ENCODE measurements around the gene TBC1D25. TPM values are rescaled to one million over a fixed set of nuclear protein-coding genes. Genes with fewer than 3 reads are reported as not detected.

TBC1D25 gene
- total RNA-seq, 3 donors from 2014 or later: 11.3 to 13.0 (median 12.5) TPM

DNA sequence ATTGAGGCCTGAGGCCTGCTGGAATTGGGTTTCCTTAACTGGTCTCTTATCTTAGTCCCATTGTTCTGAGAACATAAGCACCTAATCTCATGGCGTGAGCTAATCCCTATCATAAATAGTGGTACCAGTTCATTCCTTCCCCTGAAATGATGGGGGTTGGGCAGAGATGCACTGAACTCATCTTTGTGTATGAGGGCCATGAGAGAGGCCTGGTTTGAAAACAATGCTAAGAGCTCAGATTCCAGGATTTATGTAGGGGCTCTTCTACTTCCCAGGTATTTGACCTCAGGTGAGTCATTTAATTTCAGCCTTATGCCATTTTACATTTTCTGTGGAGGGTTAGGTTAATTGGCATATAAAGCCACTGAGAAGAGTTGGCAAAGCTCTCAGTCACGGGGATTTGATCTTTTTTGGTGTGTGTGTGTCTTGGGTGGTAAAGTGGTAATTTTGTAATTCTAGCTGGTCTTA lies 39.2 kb downstream of the TBC1D25 start:
- Histone ChIP-seq H3K36me3 (no peaks in the 10 kb centered on the region), H3K4me1 (no peaks in the 10 kb centered on the region), H3K9me3 (no peaks in the 10 kb centered on the region), H3K27me3 (no peaks in the 10 kb centered on the region), H3K27ac (no peak overlapping the region), H3K4me3 (no peak overlapping the region)
- intact Hi-C loops (cut with DNase I; ENCODE audit: low total_unique reads): no loop called here
- TF ChIP-seq, protein P1, sequence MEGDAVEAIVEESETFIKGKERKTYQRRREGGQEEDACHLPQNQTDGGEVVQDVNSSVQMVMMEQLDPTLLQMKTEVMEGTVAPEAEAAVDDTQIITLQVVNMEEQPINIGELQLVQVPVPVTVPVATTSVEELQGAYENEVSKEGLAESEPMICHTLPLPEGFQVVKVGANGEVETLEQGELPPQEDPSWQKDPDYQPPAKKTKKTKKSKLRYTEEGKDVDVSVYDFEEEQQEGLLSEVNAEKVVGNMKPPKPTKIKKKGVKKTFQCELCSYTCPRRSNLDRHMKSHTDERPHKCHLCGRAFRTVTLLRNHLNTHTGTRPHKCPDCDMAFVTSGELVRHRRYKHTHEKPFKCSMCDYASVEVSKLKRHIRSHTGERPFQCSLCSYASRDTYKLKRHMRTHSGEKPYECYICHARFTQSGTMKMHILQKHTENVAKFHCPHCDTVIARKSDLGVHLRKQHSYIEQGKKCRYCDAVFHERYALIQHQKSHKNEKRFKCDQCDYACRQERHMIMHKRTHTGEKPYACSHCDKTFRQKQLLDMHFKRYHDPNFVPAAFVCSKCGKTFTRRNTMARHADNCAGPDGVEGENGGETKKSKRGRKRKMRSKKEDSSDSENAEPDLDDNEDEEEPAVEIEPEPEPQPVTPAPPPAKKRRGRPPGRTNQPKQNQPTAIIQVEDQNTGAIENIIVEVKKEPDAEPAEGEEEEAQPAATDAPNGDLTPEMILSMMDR (IDR thresholded peaks at IDR 0.05): no peak
- TF ChIP-seq POLR2AphosphoS5 (IDR thresholded peaks at IDR 0.05) (no peak), POLR2A (IDR thresholded peaks at IDR 0.05) (no peak)
- DNase-seq (ENCODE audit: low spot score in 2 of 2): no peak

- TF ChIP-seq, protein P1 (IDR thresholded peaks at IDR 0.05): no peak
- Histone ChIP-seq H3K36me3 (no peaks in the 10 kb centered on the region), H3K9me3 (no peaks in the 10 kb centered on the region), H3K4me3 (no peak overlapping the region), H3K27ac (no peak overlapping the region), H3K27me3 (no peaks in the 10 kb centered on the region), H3K4me1 (no peaks in the 10 kb centered on the region)
- DNase-seq (ENCODE audit: low spot score in 2 of 2): no peak
- intact Hi-C loops (cut with DNase I; ENCODE audit: low total_unique reads): no loop called here
These were observed 39.7 kb downstream of the TBC1D25 start for GRCh38 chrX:48579259-48579658.

GRCh38 chrX:48580662-48581061 lies 41.1 kb downstream of the TBC1D25 start:
- H3K9me3 ChIP-seq: no peaks in the 10 kb centered on the region
- no peak overlapping the region for H3K4me3 ChIP-seq
- TF ChIP-seq, protein P1 (IDR thresholded peaks at IDR 0.05): no peak
- TF ChIP-seq POLR2A (IDR thresholded peaks at IDR 0.05) (no peak), POLR2AphosphoS5 (IDR thresholded peaks at IDR 0.05) (no peak)
- H3K27ac ChIP-seq: peak overlapping the region; percentile 14 to 63
- no peaks in the 10 kb centered on the region for H3K4me1 ChIP-seq
- no peaks in the 10 kb centered on the region for H3K36me3 ChIP-seq
- no peaks in the 10 kb centered on the region for H3K27me3 ChIP-seq
- intact Hi-C loops (cut with DNase I; ENCODE audit: low total_unique reads): no loop called here
- DNase-seq (ENCODE audit: low spot score in 2 of 2): no peak

- no peak for DNase-seq (ENCODE audit: low spot score in 2 of 2)
- TF ChIP-seq POLR2AphosphoS5 (IDR thresholded peaks at IDR 0.05) (no peak), POLR2A (IDR thresholded peaks at IDR 0.05) (no peak)
- TF ChIP-seq, protein P1 (IDR thresholded peaks at IDR 0.05): no peak
These were observed 45.2 kb downstream of the TBC1D25 start for GRCh38 chrX:48584698-48585097.

DNA sequence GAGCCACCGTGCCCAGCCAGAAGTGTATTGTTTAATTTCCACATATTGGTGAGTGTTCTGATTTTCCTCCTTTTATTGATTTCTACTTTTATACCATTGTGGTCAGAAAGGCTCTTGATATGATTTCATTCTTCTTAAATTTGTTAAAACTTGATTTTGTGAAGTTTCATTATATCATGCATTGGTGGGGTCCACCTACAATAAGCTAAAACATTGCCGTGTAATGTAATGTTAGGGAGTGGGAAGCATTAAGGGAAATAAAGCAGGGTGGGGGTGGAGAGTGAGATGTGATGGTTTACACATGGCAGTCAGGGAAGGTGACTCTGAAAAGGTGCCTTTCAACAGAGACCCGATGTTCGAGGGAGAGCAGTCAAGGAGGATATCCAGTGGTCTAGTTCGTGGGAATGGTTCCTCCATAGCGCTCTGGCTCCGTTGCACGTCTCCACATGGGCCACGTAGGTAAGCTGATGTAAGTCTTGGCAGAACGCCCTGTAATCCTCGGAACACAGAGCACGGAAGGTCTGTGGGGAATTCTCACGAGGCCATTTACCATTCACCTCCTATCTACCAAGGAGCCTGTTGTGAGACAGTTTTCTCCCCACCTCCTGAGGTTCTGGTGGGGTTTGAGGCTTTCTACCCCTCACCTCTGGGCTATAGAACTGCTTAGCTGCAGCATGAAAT lies 50.1 kb downstream of the TBC1D25 start:
- intact Hi-C loops (cut with DNase I; ENCODE audit: low total_unique reads): no loop called here
- H3K4me1 ChIP-seq: no peaks in the 10 kb centered on the region
- H3K27ac ChIP-seq: peak overlapping the region; percentile 75 to 80

More at GRCh38 chrX:48584698-48585097, 45.2 kb downstream of the TBC1D25 start:
- Histone ChIP-seq H3K4me3 (no peak overlapping the region), H3K36me3 (no peaks in the 10 kb centered on the region), H3K4me1 (no peaks in the 10 kb centered on the region), H3K9me3 (no peaks in the 10 kb centered on the region), H3K27me3 (peaks cover 0 to 1% of the 10 kb centered on the region in 2 donors), H3K27ac (no peak overlapping the region)
- intact Hi-C loops (cut with DNase I; ENCODE audit: low total_unique reads): no loop called here

More for the DNA sequence above, 50.1 kb downstream of the TBC1D25 start:
- Histone ChIP-seq H3K36me3 (no peaks in the 10 kb centered on the region), H3K4me3 (no peak overlapping the region), H3K27me3 (peaks cover 0 to 3% of the 10 kb centered on the region in 2 donors), H3K9me3 (no peaks in the 10 kb centered on the region)
- DNase-seq (ENCODE audit: low spot score in 2 of 2): peak; percentile 26 to 52
- TF ChIP-seq POLR2AphosphoS5 (IDR thresholded peaks at IDR 0.05): no peak
- no peak for TF ChIP-seq POLR2A (IDR thresholded peaks at IDR 0.05)
- TF ChIP-seq, protein P1 (IDR thresholded peaks at IDR 0.05): no peak

Measured in breast epithelium (tissue), 4 donors.